OCI-LY7 (cell line): ENCODE results near the gene FCRL6. TPM values are rescaled to one million over a fixed set of nuclear protein-coding genes. Genes with fewer than 3 reads are reported as not detected.

Experiments used
- BruUV-seq: library from RNA; stranded (reverse); fragments of 400-500 nt; replicated peaks from 2 replicates; lab custom pipeline; 2021; lab: Mats Ljungman, UMichigan
- CTCF ChIA-PET: fragments of 300-600 bp; sonication (Branson Sonifier 250); formaldehyde crosslinking; loops from one replicate; lab custom pipeline; 2022; ENCODE audit warnings: antibody characterized with exemption; ENCODE audit not compliant: unreplicated experiment; lab: Charles Lee
- POLR2A ChIA-PET: fragments of 300-600 bp; sonication (Branson Sonifier 250); formaldehyde crosslinking; loops from one replicate; lab custom pipeline; 2022; ENCODE audit warnings: antibody characterized with exemption; lab: Charles Lee
- DNase-seq: peaks from one replicate; pipeline ENCODE4 v3.0.0-alpha.2; 2015; ENCODE audit warnings: low spot score
- H2AFZ ChIP-seq: fragments of 200-600 bp; sonication (generic), shearing (Covaris generic); 2 replicates; pipeline ENCODE4 v1.6.1; 2014; ENCODE audit warnings: mild to moderate bottlenecking, antibody characterized with exemption, low read length, moderate library complexity
- H3K27ac ChIP-seq: fragments of 200-600 bp; sonication (generic); 2 replicates; pipeline ENCODE4 v1.5.1; 2014; ENCODE audit warnings: mixed run types, low read depth, mild to moderate bottlenecking, moderate library complexity, low read length, inconsistent platforms; ENCODE audit not compliant: poor library complexity, severe bottlenecking
- H3K36me3 ChIP-seq: fragments of 200-600 bp; sonication (generic); 2 replicates; pipeline ENCODE4 v1.6.1; 2014; ENCODE audit warnings: mild to moderate bottlenecking, antibody characterized with exemption, low read length, moderate library complexity, mixed read lengths; ENCODE audit not compliant: insufficient read depth
- H3K4me1 ChIP-seq: fragments of 200-600 bp; sonication (generic); 2 replicates; pipeline ENCODE4 v1.5.1; 2014; ENCODE audit warnings: mild to moderate bottlenecking, low read length; ENCODE audit not compliant: insufficient read depth, poor library complexity, severe bottlenecking
- H3K4me2 ChIP-seq: fragments of 200-600 bp; sonication (generic); 2 replicates; pipeline ENCODE4 v1.6.1; 2014; ENCODE audit warnings: mild to moderate bottlenecking, low read length
- H3K4me3 ChIP-seq: fragments of 200-600 bp; sonication (generic); 2 replicates; pipeline ENCODE4 v1.5.1; 2014; ENCODE audit warnings: mild to moderate bottlenecking, low read depth, low read length; ENCODE audit not compliant: poor library complexity, severe bottlenecking
- H3K79me2 ChIP-seq: fragments of 200-600 bp; sonication (generic); 2 replicates; pipeline ENCODE4 v1.6.1; 2016; ENCODE audit warnings: low read depth, mild to moderate bottlenecking, low read length, moderate library complexity, mixed read lengths; ENCODE audit not compliant: insufficient read depth
- H3K9me2 ChIP-seq: fragments of 200-600 bp; sonication (generic); 2 replicates; pipeline ENCODE4 v1.6.1; 2016; ENCODE audit warnings: mild to moderate bottlenecking, low read length, mixed read lengths; ENCODE audit not compliant: insufficient read depth
- H3K9me3 ChIP-seq: fragments of 200-600 bp; sonication (generic); 2 replicates; pipeline ENCODE4 v1.6.1; 2014; ENCODE audit warnings: mild to moderate bottlenecking, mixed run types, low read length, mixed read lengths
- H4K20me1 ChIP-seq: fragments of 200-600 bp; sonication (generic); 2 replicates; pipeline ENCODE4 v1.6.1; 2014; ENCODE audit warnings: mild to moderate bottlenecking, antibody characterized with exemption, low read length, moderate library complexity, mixed read lengths; ENCODE audit not compliant: insufficient read depth
- EZH2phosphoT487 ChIP-seq: fragments of 200-600 bp; sonication (generic); IDR thresholded peaks from 2 replicates; pipeline ENCODE4 v1.6.1; 2018; ENCODE audit warnings: low read depth, borderline replicate concordance, mild to moderate bottlenecking, mixed run types, antibody characterized with exemption, low read length, moderate library complexity, mixed read lengths
- intact Hi-C: fragments of 100-400 bp; cut with micrococcal nuclease; formaldehyde crosslinking; loops from one replicate; pipeline ENCODE4 v1.10.0; 2022; ENCODE audit not compliant: unreplicated experiment
- total RNA-seq, 2 experiments: library from RNA; depleted of rRNA in 1 of 2; stranded (reverse); fragments of >200 nt in 1 of 2; shearing (Covaris generic) in 1 of 2; gene quantifications; 2 replicates each; pipeline ENCODE4 v1.2.3, GENCODE V29; 2014 to 2022
- TF ChIP-seq, protein P1 (sequence below): fragments of 200-600 bp; sonication (generic); conservative IDR thresholded peaks from 2 replicates; pipeline ENCODE4 v1.5.1; 2014; ENCODE audit warnings: mild to moderate bottlenecking, antibody characterized with exemption, low read length, moderate library complexity, mixed read lengths

The FCRL6 gene
- total RNA-seq, 2 experiments from 2014 or later = not detected

- ChIA-PET CTCF (no interaction called here), POLR2A (interaction anchor here (0.7 to 1.0 kb wide), 2 partner anchors 27 to 47 kb away, joined by 3 read pairs; no protein-coding TSS in a partner anchor)
- intact Hi-C loops = no loop called here
Observed at GRCh38 chr1:159756397-159756796, 45.8 kb upstream of the FCRL6 start.

GRCh38 chr1:159763686-159764085, 38.5 kb upstream of the FCRL6 start:
- H3K4me3 ChIP-seq = no peak overlapping the region
- no peak overlapping the region for H3K27ac ChIP-seq
- H3K4me2 ChIP-seq = no peak overlapping the region
- DNase-seq = no peak
- H3K4me1 ChIP-seq = no peaks in the 10 kb centered on the region
- POLR2A ChIA-PET = no interaction called here
- TF ChIP-seq EZH2phosphoT487 = no peak
- TF ChIP-seq, protein P1, sequence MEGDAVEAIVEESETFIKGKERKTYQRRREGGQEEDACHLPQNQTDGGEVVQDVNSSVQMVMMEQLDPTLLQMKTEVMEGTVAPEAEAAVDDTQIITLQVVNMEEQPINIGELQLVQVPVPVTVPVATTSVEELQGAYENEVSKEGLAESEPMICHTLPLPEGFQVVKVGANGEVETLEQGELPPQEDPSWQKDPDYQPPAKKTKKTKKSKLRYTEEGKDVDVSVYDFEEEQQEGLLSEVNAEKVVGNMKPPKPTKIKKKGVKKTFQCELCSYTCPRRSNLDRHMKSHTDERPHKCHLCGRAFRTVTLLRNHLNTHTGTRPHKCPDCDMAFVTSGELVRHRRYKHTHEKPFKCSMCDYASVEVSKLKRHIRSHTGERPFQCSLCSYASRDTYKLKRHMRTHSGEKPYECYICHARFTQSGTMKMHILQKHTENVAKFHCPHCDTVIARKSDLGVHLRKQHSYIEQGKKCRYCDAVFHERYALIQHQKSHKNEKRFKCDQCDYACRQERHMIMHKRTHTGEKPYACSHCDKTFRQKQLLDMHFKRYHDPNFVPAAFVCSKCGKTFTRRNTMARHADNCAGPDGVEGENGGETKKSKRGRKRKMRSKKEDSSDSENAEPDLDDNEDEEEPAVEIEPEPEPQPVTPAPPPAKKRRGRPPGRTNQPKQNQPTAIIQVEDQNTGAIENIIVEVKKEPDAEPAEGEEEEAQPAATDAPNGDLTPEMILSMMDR = no peak
- BruUV-seq = no TSS peak
- no peaks in the 10 kb centered on the region for H3K79me2 ChIP-seq
- H4K20me1 ChIP-seq = no peaks in the 10 kb centered on the region
- no peaks in the 10 kb centered on the region for H3K9me3 ChIP-seq
- H2AFZ ChIP-seq = no peak overlapping the region
- CTCF ChIA-PET = no interaction called here
- no peaks in the 10 kb centered on the region for H3K9me2 ChIP-seq
- no peaks in the 10 kb centered on the region for H3K36me3 ChIP-seq
- intact Hi-C loops = no loop called here

More at GRCh38 chr1:159756397-159756796, 45.8 kb upstream of the FCRL6 start:
- TF ChIP-seq EZH2phosphoT487 = no peak
- TF ChIP-seq, protein P1 = no peak
- no peaks in the 10 kb centered on the region for H3K79me2 ChIP-seq
- H3K4me1 ChIP-seq = no peaks in the 10 kb centered on the region
- H2AFZ ChIP-seq = no peak overlapping the region
- H3K4me3 ChIP-seq = no peak overlapping the region
- H3K27ac ChIP-seq = no peak overlapping the region
- no peaks in the 10 kb centered on the region for H3K9me2 ChIP-seq
- no peak overlapping the region for H3K4me2 ChIP-seq
- no peaks in the 10 kb centered on the region for H3K9me3 ChIP-seq
- no peak for DNase-seq
- no peaks in the 10 kb centered on the region for H4K20me1 ChIP-seq
- H3K36me3 ChIP-seq = no peaks in the 10 kb centered on the region
- BruUV-seq = no TSS peak

DNA sequence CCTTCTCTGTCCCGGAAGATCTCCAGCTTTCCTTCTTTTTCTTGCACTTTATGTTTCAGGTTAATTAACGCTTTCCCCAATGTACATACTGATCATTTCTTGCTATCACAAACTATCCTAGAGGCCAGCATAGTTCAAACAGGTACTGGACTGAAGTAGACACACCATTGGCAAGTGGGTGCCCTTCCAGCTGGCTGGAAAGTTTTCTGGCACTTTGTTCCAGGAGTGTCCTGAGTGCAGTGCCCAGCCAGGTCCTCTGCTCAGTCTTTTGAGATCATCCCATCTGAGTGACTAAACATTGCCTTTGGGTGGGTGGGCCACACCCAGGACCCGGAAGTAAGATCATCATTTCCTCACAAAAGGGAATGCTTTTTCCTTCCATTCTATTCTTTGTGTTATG, 36.4 kb upstream of the FCRL6 start:
- no peaks in the 10 kb centered on the region for H3K4me1 ChIP-seq
- H3K4me2 ChIP-seq = no peak overlapping the region
- no peaks in the 10 kb centered on the region for H4K20me1 ChIP-seq
- no TSS peak for BruUV-seq
- TF ChIP-seq EZH2phosphoT487 = no peak
- TF ChIP-seq, protein P1 = no peak
- no peaks in the 10 kb centered on the region for H3K9me2 ChIP-seq
- H3K79me2 ChIP-seq = no peaks in the 10 kb centered on the region
- no peaks in the 10 kb centered on the region for H3K36me3 ChIP-seq
- no peak overlapping the region for H3K4me3 ChIP-seq
- H2AFZ ChIP-seq = no peak overlapping the region
- no peak overlapping the region for H3K27ac ChIP-seq
- ChIA-PET CTCF (no interaction called here), POLR2A (no interaction called here)
- no peaks in the 10 kb centered on the region for H3K9me3 ChIP-seq
- no peak for DNase-seq
- intact Hi-C loops = no loop called here
